ENCODE results near the gene PHLDB3. TPM values are rescaled to one million over a fixed set of nuclear protein-coding genes. Genes with fewer than 3 reads are reported as not detected.
"Not testable (repeated sequence)": the region's sequence is repeated elsewhere in the genome, so short reads cannot be mapped to it uniquely, and the experiment has no call there.

The PHLDB3 gene
- total and polyA plus RNA-seq, 2 experiments from 2014 or later = 22.2 to 23.4 TPM

DNA sequence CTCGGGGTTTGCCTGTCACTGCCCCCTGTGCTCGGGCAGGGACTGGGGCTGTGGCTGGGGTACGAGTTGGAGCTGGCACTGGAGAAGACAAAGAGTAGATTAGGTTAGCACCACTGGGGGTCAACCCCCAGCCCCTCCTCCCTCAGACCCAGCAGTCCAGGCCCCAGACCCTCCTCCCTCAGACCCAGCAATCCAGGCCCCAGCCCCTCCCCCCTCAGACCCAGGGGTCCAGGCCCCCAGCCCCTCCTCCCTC is 47.6 kb upstream of the PHLDB3 start:
- no peak for DNase-seq (ENCODE audit: low spot score)
- Histone ChIP-seq H3K27ac (no peak overlapping the region), H3K9me3 (ENCODE audit: low read depth) (no peaks in the 10 kb centered on the region), H3K4me3 (no peak overlapping the region), H3K9me2 (replicated peaks; ENCODE audit: insufficient read depth) (no peaks in the 10 kb centered on the region), H3K27me3 (no peaks in the 10 kb centered on the region), H3K4me1 (ENCODE audit: insufficient read depth) (no peaks in the 10 kb centered on the region), H3K36me3 (replicated peaks; ENCODE audit: insufficient read depth, low read depth) (no peaks in the 10 kb centered on the region), H3K4me2 (no peak overlapping the region), H4K20me1 (ENCODE audit: insufficient read depth, poor library complexity, severe bottlenecking) (no peaks in the 10 kb centered on the region), H3K79me2 (no peaks in the 10 kb centered on the region), H2AFZ (no peak overlapping the region)
- TF ChIP-seq, protein P1, sequence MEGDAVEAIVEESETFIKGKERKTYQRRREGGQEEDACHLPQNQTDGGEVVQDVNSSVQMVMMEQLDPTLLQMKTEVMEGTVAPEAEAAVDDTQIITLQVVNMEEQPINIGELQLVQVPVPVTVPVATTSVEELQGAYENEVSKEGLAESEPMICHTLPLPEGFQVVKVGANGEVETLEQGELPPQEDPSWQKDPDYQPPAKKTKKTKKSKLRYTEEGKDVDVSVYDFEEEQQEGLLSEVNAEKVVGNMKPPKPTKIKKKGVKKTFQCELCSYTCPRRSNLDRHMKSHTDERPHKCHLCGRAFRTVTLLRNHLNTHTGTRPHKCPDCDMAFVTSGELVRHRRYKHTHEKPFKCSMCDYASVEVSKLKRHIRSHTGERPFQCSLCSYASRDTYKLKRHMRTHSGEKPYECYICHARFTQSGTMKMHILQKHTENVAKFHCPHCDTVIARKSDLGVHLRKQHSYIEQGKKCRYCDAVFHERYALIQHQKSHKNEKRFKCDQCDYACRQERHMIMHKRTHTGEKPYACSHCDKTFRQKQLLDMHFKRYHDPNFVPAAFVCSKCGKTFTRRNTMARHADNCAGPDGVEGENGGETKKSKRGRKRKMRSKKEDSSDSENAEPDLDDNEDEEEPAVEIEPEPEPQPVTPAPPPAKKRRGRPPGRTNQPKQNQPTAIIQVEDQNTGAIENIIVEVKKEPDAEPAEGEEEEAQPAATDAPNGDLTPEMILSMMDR (IDR thresholded peaks at IDR 0.05; ENCODE audit: poor library complexity) = no peak
- TF ChIP-seq EZH2phosphoT487 (IDR thresholded peaks at IDR 0.05; ENCODE audit: low read depth, severe bottlenecking, unreplicated experiment) = no peak
- TF ChIP-seq EZH2 (IDR thresholded peaks at IDR 0.05; ENCODE audit: borderline replicate concordance) = no peak
- WGBS (ENCODE audit: low lambda C conversion rate, missing lambda C conversion rate) = 80% methylated on average over 1 of the region's 3 CpGs

DNA sequence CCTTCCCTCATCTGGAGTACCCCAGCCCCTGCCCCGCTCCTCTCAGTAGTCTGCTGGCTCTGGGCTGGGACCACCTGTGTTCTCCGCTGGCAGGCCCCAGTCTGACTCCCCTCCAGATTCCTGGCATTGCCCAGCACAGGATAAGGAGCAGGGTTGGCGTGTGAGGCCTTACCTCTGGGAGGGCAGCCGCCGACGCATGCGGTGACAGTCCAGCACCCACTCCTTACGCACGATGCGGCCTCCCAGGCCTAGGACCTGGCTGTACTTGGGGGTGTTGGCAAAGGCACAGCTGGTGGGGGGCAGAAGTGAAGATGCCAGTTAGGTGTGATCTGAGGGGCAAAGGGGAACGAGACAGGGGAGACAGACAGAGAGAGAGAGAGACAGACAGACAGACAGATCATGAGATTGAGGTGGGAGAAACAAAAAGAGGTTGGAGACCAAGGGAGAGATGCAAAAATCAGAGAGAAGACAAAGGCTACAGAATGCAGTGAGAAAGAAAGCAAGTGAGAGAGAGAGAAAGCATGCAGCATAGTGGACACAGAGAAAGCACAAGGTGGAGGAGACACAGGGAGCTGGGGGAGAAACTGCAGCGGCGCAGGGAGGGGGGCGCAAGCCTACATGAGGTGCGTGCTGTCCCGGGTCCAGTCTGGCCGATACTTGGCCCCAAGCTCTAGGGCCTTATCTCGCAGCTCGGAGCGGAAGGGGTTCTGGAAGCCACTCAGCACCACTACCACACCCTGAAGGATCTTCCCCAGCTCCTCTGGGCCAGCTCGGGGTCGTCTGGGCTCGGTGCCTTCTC is 47.1 kb upstream of the PHLDB3 start:
- DNase-seq (ENCODE audit: low spot score) = no peak
- H2AFZ ChIP-seq = no peak overlapping the region
- H4K20me1 ChIP-seq (ENCODE audit: insufficient read depth, poor library complexity, severe bottlenecking) = no peaks in the 10 kb centered on the region
- no peaks in the 10 kb centered on the region for H3K27me3 ChIP-seq
- TF ChIP-seq EZH2 (IDR thresholded peaks at IDR 0.05; ENCODE audit: borderline replicate concordance) (no peak), EZH2phosphoT487 (IDR thresholded peaks at IDR 0.05; ENCODE audit: low read depth, severe bottlenecking, unreplicated experiment) (no peak)
- TF ChIP-seq, protein P1 (IDR thresholded peaks at IDR 0.05; ENCODE audit: poor library complexity) = no peak
- H3K4me1 ChIP-seq (ENCODE audit: insufficient read depth) = no peaks in the 10 kb centered on the region
- WGBS (ENCODE audit: low lambda C conversion rate, missing lambda C conversion rate) = 93% methylated on average over 23 of the region's 23 CpGs
- no peaks in the 10 kb centered on the region for H3K79me2 ChIP-seq
- H3K9me2 ChIP-seq (replicated peaks; ENCODE audit: insufficient read depth) = no peaks in the 10 kb centered on the region
- H3K4me3 ChIP-seq = no peak overlapping the region
- no peak overlapping the region for H3K4me2 ChIP-seq
- no peaks in the 10 kb centered on the region for H3K9me3 ChIP-seq (ENCODE audit: low read depth)
- H3K36me3 ChIP-seq (replicated peaks; ENCODE audit: insufficient read depth, low read depth) = no peaks in the 10 kb centered on the region
- H3K27ac ChIP-seq = no peak overlapping the region

DNA sequence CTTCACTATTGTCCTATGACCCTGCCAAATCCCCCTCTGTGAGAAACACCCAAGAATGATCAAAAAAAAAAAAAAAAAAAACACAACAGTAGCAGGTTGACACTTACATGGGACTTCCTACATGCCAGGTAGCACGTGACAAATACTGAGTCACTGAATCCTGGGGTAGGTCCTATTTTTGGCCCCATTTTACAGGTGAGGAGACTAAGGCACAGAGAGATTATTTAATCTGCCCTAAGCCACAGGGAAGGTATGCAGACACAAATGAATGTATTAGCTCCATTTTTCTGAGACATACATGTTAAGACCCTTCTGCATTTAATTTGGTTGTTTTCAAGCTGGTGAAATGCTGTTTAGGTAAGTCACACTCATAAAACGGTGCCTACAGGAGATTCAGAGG is 44.2 kb upstream of the PHLDB3 start:
- 89% methylated on average over 2 of the region's 2 CpGs for WGBS (ENCODE audit: low lambda C conversion rate, missing lambda C conversion rate)
- TF ChIP-seq, protein P1 (IDR thresholded peaks at IDR 0.05; ENCODE audit: poor library complexity) = no peak
- TF ChIP-seq EZH2 (IDR thresholded peaks at IDR 0.05; ENCODE audit: borderline replicate concordance) = no peak
- no peak for TF ChIP-seq EZH2phosphoT487 (IDR thresholded peaks at IDR 0.05; ENCODE audit: low read depth, severe bottlenecking, unreplicated experiment)
- no peak overlapping the region for H3K4me2 ChIP-seq
- DNase-seq (ENCODE audit: low spot score) = no peak
- H3K4me3 ChIP-seq = no peak overlapping the region
- no peaks in the 10 kb centered on the region for H3K9me3 ChIP-seq (ENCODE audit: low read depth)
- no peak overlapping the region for H2AFZ ChIP-seq
- no peak overlapping the region for H3K27ac ChIP-seq
- H3K27me3 ChIP-seq = no peaks in the 10 kb centered on the region
- H3K9me2 ChIP-seq (replicated peaks; ENCODE audit: insufficient read depth) = no peaks in the 10 kb centered on the region
- no peaks in the 10 kb centered on the region for H3K79me2 ChIP-seq
- no peaks in the 10 kb centered on the region for H3K4me1 ChIP-seq (ENCODE audit: insufficient read depth)
- H4K20me1 ChIP-seq (ENCODE audit: insufficient read depth, poor library complexity, severe bottlenecking) = no peaks in the 10 kb centered on the region
- H3K36me3 ChIP-seq (replicated peaks; ENCODE audit: insufficient read depth, low read depth) = no peaks in the 10 kb centered on the region

DNA sequence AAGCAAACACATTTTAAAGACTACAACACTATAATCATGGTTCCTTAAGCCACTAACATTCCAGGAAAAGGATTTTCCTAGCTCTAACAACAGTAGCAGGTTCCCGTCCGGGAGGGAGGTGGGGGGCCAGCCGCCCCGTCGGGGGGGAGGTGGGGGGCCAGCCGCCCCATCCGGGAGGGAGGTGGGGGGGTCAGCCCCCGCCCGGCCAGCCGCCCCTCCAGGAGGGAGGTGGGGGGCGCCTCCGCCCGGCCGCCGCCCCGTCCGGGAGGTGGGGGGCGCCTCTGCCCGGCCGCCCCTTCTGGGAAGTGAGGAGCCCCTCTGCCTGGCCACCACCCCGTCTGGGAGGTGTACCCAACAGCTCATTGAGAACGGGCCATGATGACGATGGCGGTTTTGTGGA is 43.4 kb upstream of the PHLDB3 start:
- H3K9me2 ChIP-seq (replicated peaks; ENCODE audit: insufficient read depth); H2AFZ ChIP-seq; H3K4me2 ChIP-seq; H3K9me3 ChIP-seq (ENCODE audit: low read depth); DNase-seq (ENCODE audit: low spot score); H3K36me3 ChIP-seq (replicated peaks; ENCODE audit: insufficient read depth, low read depth); H4K20me1 ChIP-seq (ENCODE audit: insufficient read depth, poor library complexity, severe bottlenecking); H3K27ac ChIP-seq; H3K27me3 ChIP-seq; H3K4me3 ChIP-seq; H3K4me1 ChIP-seq (ENCODE audit: insufficient read depth); H3K79me2 ChIP-seq: not testable (repeated sequence)
- 85% methylated on average over 5 of the region's 24 CpGs for WGBS (ENCODE audit: low lambda C conversion rate, missing lambda C conversion rate)

Measured in hepatocyte (in vitro differentiated cells).